OCI-LY1 (cell line): ENCODE data around the gene GOLPH3.

Experiments
- H2AFZ ChIP-seq: fragments of 200-600 bp; sonication (generic), shearing (Covaris generic); 2 replicates; pipeline ENCODE4 v1.6.0; 2014; ENCODE audit warnings: antibody characterized with exemption, mild to moderate bottlenecking, low read length
- H3F3A ChIP-seq: fragments of 200-600 bp; sonication (generic), shearing (Covaris generic); 2 replicates; pipeline ENCODE4 v1.6.0; 2014; ENCODE audit warnings: mild to moderate bottlenecking, antibody characterized with exemption, low read length, moderate library complexity; ENCODE audit not compliant: insufficient read depth
- H3K27ac ChIP-seq: fragments of 200-600 bp; sonication (generic); 2 replicates; pipeline ENCODE4 v1.5.1; 2014; ENCODE audit warnings: low read length, mixed run types, mild to moderate bottlenecking, low read depth; ENCODE audit not compliant: poor library complexity, severe bottlenecking
- H3K27me3 ChIP-seq: fragments of 200-600 bp; sonication (generic); 2 replicates; pipeline ENCODE4 v1.6.0; 2014; ENCODE audit warnings: antibody characterized with exemption, mild to moderate bottlenecking, low read length, moderate library complexity; ENCODE audit not compliant: insufficient read depth
- H3K36me3 ChIP-seq: fragments of 200-600 bp; sonication (generic); 2 replicates; pipeline ENCODE4 v1.6.1; 2014; ENCODE audit warnings: mild to moderate bottlenecking, antibody characterized with exemption, low read length, moderate library complexity, mixed read lengths; ENCODE audit not compliant: insufficient read depth
- H3K4me1 ChIP-seq: fragments of 200-600 bp; sonication (generic); 2 replicates; pipeline ENCODE4 v1.5.1; 2014; ENCODE audit warnings: mild to moderate bottlenecking, low read length, moderate library complexity; ENCODE audit not compliant: insufficient read depth, severe bottlenecking
- H3K4me2 ChIP-seq: fragments of 200-600 bp; sonication (generic), shearing (Covaris generic); 2 replicates; pipeline ENCODE4 v1.6.1; 2014; ENCODE audit warnings: low read length
- H3K4me3 ChIP-seq: fragments of 200-600 bp; sonication (generic); 2 replicates; pipeline ENCODE4 v1.5.1; 2014; ENCODE audit warnings: low read length, low read depth, mild to moderate bottlenecking, mixed read lengths; ENCODE audit not compliant: poor library complexity, severe bottlenecking
- H3K79me2 ChIP-seq: fragments of 200-600 bp; shearing (Covaris generic); 2 replicates; pipeline ENCODE4 v1.6.1; 2016; ENCODE audit warnings: mixed run types, low read length, mixed read lengths; ENCODE audit not compliant: insufficient read depth
- H3K9ac ChIP-seq: fragments of 200-600 bp; sonication (generic), shearing (Covaris generic); 2 replicates; pipeline ENCODE4 v1.6.1; 2014; ENCODE audit warnings: mild to moderate bottlenecking, low read length, mixed read lengths
- H3K9me2 ChIP-seq: fragments of 200-600 bp; sonication (generic), shearing (Covaris generic); 2 replicates; pipeline ENCODE4 v1.6.1; 2014; ENCODE audit warnings: low read depth, mild to moderate bottlenecking, low read length, mixed read lengths
- H3K9me3 ChIP-seq: fragments of 200-600 bp; shearing (Covaris generic); 2 replicates; pipeline ENCODE4 v1.6.1; 2014; ENCODE audit warnings: low read length, mixed read lengths
- H4K20me1 ChIP-seq: fragments of 200-600 bp; sonication (generic), shearing (Covaris generic); 2 replicates; pipeline ENCODE4 v1.6.0; 2016; ENCODE audit warnings: mild to moderate bottlenecking, low read length; ENCODE audit not compliant: insufficient read depth
- CTCF ChIP-seq: fragments of 200-600 bp; sonication (generic), shearing (Covaris generic); IDR thresholded peaks from 2 replicates; pipeline ENCODE4 v1.5.1; 2017; ENCODE audit warnings: mild to moderate bottlenecking, antibody characterized with exemption, low read length, moderate library complexity, mixed read lengths
- EZH2 ChIP-seq: fragments of 200-600 bp; sonication (generic), shearing (Covaris generic); IDR thresholded peaks from 2 replicates; pipeline ENCODE4 v1.8.0; 2017; ENCODE audit warnings: borderline replicate concordance, mixed run types, mild to moderate bottlenecking, antibody characterized with exemption, low read length, moderate library complexity, mixed read lengths

The GOLPH3 gene

GRCh38 chr5:32099486-32100035, 74.6 kb downstream of the GOLPH3 start:
- Histone ChIP-seq H3K27me3 (no peaks in the 10 kb centered on the region), H3K9me3 (no peaks in the 10 kb centered on the region), H3K9me2 (no peaks in the 10 kb centered on the region), H3K36me3 (peaks cover 35% of the 10 kb centered on the region), H2AFZ (no peak overlapping the region), H3K4me2 (no peak overlapping the region), H3K79me2 (no peaks in the 10 kb centered on the region), H4K20me1 (no peaks in the 10 kb centered on the region), H3K9ac (no peak overlapping the region), H3K4me3 (no peak overlapping the region), H3K4me1 (peaks cover 7% of the 10 kb centered on the region), H3K27ac (no peak overlapping the region), H3F3A (no peaks in the 10 kb centered on the region)
- TF ChIP-seq CTCF (no peak), EZH2 (no peak)

- Histone ChIP-seq H4K20me1 (no peaks in the 10 kb centered on the region), H3K79me2 (no peaks in the 10 kb centered on the region), H3F3A (no peaks in the 10 kb centered on the region), H2AFZ (no peak overlapping the region), H3K27ac (no peak overlapping the region), H3K4me2 (no peak overlapping the region), H3K4me3 (no peak overlapping the region), H3K27me3 (no peaks in the 10 kb centered on the region), H3K9ac (no peak overlapping the region), H3K9me2 (no peaks in the 10 kb centered on the region), H3K9me3 (no peaks in the 10 kb centered on the region), H3K4me1 (peaks cover 7% of the 10 kb centered on the region), H3K36me3 (peaks cover 34% of the 10 kb centered on the region)
- TF ChIP-seq CTCF (no peak), EZH2 (no peak)
Observed at GRCh38 chr5:32098890-32099310, 75.2 kb downstream of the GOLPH3 start.

- Histone ChIP-seq H3K27ac (no peak overlapping the region), H4K20me1 (no peaks in the 10 kb centered on the region), H3K9me2 (no peaks in the 10 kb centered on the region), H3K9me3 (no peaks in the 10 kb centered on the region), H3K4me1 (peaks cover 7% of the 10 kb centered on the region), H3K9ac (no peak overlapping the region), H3K79me2 (no peaks in the 10 kb centered on the region), H3K27me3 (no peaks in the 10 kb centered on the region), H2AFZ (no peak overlapping the region), H3F3A (no peaks in the 10 kb centered on the region), H3K36me3 (peaks cover 28% of the 10 kb centered on the region), H3K4me2 (no peak overlapping the region), H3K4me3 (no peak overlapping the region)
- TF ChIP-seq CTCF, result no peak
- TF ChIP-seq EZH2, result no peak
Observed at GRCh38 chr5:32098291-32098690, 75.8 kb downstream of the GOLPH3 start.
